HG03442 (cell line): ENCODE data around the gene TMEM266.

ENCODE experiments used
- ATAC-seq: cut with Tn5 transposase; IDR thresholded peaks from one replicate; pipeline ENCODE4 v1.9.1; 2021; ENCODE audit warnings: mild to moderate bottlenecking, moderate library complexity; ENCODE audit not compliant: unreplicated experiment

TMEM266 gene

GRCh38 chr15:76065793-76066192 lies 6.0 kb downstream of the TMEM266 start:
- ATAC-seq, result no peak

- ATAC-seq, result no peak
These were observed 10.4 kb downstream of the TMEM266 start for GRCh38 chr15:76070192-76070591.

- ATAC-seq, result no peak
These were observed 11.3 kb downstream of the TMEM266 start for GRCh38 chr15:76070921-76071635.

GRCh38 chr15:76071806-76072205 lies 12.0 kb downstream of the TMEM266 start:
- no peak for ATAC-seq

GRCh38 chr15:76073554-76073953 lies 13.8 kb downstream of the TMEM266 start:
- ATAC-seq, result no peak

- ATAC-seq, result no peak
These were observed 15.3 kb downstream of the TMEM266 start for GRCh38 chr15:76075046-76075445.

GRCh38 chr15:76078285-76078877 lies 18.6 kb downstream of the TMEM266 start:
- no peak for ATAC-seq

- ATAC-seq, result no peak
These were observed 24.5 kb downstream of the TMEM266 start for GRCh38 chr15:76084256-76084655.

GRCh38 chr15:76098685-76099084 lies 38.9 kb downstream of the TMEM266 start:
- no peak for ATAC-seq

- ATAC-seq, result no peak
These were observed 39.6 kb downstream of the TMEM266 start for GRCh38 chr15:76099388-76099787.

GRCh38 chr15:76100361-76100760 lies 40.6 kb downstream of the TMEM266 start:
- ATAC-seq, result no peak

- ATAC-seq, result no peak
These were observed 41.9 kb downstream of the TMEM266 start for GRCh38 chr15:76101655-76102054.

- no peak for ATAC-seq
These were observed 45.6 kb downstream of the TMEM266 start for GRCh38 chr15:76105391-76105790.

GRCh38 chr15:76105911-76106310 lies 46.1 kb downstream of the TMEM266 start:
- no peak for ATAC-seq

GRCh38 chr15:76107169-76107568 lies 47.4 kb downstream of the TMEM266 start:
- no peak for ATAC-seq

GRCh38 chr15:76108021-76108723 lies 48.4 kb downstream of the TMEM266 start:
- no peak for ATAC-seq

- no peak for ATAC-seq
These were observed 49.3 kb downstream of the TMEM266 start for GRCh38 chr15:76109046-76109445.

- no peak for ATAC-seq
These were observed 54.8 kb downstream of the TMEM266 start for GRCh38 chr15:76114561-76114960.

GRCh38 chr15:76116138-76116885 lies 56.5 kb downstream of the TMEM266 start:
- no peak for ATAC-seq

- no peak for ATAC-seq
These were observed 57.4 kb downstream of the TMEM266 start for GRCh38 chr15:76117181-76117580.

- no peak for ATAC-seq
These were observed 59.0 kb downstream of the TMEM266 start for GRCh38 chr15:76118767-76119166.
